Renal pelvis (tissue), 4 donors: ENCODE data around the gene ALDH3A2. TPM values are rescaled to one million over a fixed set of nuclear protein-coding genes. Genes with fewer than 3 reads are reported as not detected.
A peak's percentile ranks its signal among the peaks of the same experiment; 100 is the strongest.
"Not testable (repeated sequence)": the region's sequence is repeated elsewhere in the genome, so short reads cannot be mapped to it uniquely, and the experiment has no call there.

ENCODE experiments used
- DNase-seq: peaks from one replicate; pipeline ENCODE4 v3.0.0-alpha.2; 2013
- polyA plus RNA-seq, 3 donors: library from polyadenylated mRNA; unstranded; fragments of 120-200 nt; gene quantifications; one replicate each; pipeline ENCODE4 v1.2.1, GENCODE V29; 2013; ENCODE audit not compliant: insufficient read length in 3 of 3

The ALDH3A2 gene
- polyA plus RNA-seq, 3 donors: 82.6 to 107 (median 100) TPM

GRCh38 chr17:19670908-19671307 is 22.4 kb downstream of the ALDH3A2 start:
- no peak for DNase-seq

GRCh38 chr17:19671433-19671832 is 22.9 kb downstream of the ALDH3A2 start:
- DNase-seq: no peak

DNA sequence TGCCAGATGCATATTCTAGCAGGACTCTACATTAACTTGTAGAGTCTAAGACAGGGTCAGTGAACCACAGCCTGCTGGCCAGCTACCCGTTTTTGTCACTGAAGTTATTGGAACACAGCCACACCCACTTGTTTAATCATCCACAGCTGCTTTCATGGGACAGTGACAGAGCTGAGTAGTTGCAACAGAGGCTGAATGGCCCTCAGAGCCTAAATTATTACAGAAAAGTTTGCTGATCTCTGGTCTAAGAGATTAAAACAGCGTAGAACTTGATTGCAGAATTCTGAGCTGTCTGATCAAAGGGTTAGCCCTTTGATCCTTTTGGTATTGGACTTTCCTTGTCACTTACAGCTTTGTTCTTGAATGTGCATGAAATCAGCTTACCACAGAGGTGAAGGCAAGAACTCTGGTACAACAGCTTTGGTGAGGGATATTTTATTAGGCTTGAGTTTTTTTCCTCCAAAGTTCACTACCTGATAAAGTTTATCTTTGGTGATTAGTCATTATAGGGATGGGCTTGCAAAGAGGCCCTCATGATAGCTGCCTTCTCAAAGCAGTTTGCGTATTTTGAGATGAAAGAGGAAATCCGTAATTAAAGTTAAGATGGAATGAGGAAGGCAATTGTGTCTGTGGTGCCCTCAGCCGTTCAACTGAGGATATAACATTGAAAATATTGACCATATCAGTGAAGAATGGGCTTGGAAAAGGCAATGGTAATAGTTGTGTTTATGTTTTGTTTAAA is 23.6 kb downstream of the ALDH3A2 start:
- DNase-seq: peak; percentile 54

DNA sequence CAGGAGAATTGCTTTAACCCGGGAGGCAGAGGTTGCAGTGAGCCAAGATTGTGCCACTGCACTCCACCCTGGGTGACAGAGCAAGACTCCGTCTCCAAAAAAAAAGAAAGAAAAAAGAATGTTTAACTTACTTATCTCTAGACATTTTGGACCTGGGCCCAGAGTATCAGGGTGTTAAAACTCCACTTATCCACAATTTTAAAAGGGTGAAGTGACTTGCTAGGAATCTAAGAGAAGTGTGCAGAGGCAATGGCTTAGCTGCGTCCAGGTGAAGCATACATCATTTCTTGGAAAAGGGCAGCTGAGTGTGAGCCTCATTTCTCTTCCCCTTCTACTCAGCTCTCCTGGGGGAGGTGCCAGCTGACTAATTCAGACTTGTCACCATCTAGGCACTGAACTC is 25.1 kb downstream of the ALDH3A2 start:
- DNase-seq: no peak

GRCh38 chr17:19676896-19677295 is 28.3 kb downstream of the ALDH3A2 start:
- DNase-seq: no peak

GRCh38 chr17:19677736-19678379 is 29.3 kb downstream of the ALDH3A2 start:
- DNase-seq: no peak

GRCh38 chr17:19678581-19679453 is 30.3 kb downstream of the ALDH3A2 start:
- no peak for DNase-seq

- DNase-seq: no peak
Measured at GRCh38 chr17:19683117-19683516, 34.6 kb downstream of the ALDH3A2 start.

DNA sequence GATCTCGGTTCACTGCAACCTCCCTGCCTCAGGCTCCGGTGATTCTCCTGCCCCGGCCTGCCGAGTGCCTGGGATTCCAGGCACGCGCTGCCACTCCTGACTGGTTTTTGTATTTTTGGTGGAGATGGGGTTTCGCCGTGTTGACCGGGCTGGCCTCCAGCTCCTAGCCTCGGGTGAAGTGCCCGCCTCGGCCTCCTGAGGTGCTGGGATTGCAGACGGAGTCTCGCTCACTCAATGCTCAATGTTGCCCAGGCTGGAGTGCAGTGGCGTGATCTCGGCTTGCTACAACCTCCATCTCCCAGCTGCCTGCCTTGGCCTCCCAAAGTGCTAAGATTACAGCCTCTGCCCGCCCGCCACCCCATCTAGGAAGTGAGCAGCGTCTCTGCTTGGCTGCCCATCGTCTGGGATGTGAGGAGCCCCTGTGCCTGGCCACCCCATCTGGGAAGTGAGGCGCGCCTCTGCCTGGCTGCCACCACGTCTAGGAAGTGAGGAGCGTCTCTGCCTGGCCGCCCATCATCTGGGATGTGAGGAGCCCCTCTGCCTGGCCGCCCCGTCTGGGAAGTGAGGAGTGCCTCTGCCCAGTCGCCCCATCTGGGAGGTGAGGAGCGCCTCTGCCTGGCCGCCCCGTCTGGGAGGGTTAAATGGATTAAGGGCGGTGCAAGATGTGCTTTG is 36.5 kb downstream of the ALDH3A2 start:
- not testable (repeated sequence) for DNase-seq

- no peak for DNase-seq
Measured at GRCh38 chr17:19686400-19687090, 38.0 kb downstream of the ALDH3A2 start.

GRCh38 chr17:19702217-19702641 is 53.7 kb downstream of the ALDH3A2 start:
- DNase-seq: peak; percentile 62

DNA sequence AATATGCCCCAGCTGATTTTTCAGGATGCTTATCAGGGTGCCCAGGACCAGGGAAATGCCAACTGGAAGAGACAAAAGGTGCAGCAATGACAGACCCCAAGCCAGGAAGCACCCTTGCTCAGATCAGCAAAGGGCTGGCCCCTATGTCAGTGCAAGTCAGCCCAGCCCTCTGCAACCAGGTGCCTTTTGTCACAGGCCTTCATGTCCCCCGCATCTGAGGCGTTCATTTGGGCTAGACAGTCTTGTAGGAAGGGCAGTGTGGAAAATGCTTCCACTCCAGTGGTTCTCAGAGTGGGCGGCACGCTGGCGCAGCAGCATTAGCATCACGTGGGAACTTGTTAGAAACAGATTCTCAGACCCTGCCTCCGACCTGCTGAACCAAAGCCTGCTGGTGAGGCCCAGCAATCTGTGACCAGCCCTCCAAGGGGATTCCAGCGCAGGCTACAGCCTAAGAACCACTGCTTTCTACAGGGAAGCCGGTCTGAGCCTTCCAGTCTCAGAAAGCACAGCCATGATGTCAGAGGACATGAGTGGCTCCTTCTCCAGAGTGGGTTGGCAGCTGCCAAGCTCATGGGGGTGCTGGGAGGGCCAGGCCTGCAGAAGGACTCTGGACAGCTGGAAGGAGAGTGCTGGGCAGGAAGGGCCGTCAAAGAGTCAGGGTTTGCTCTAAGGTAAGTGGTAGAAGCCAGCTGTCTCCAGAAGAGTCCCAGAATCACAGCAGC is 54.7 kb downstream of the ALDH3A2 start:
- peak; percentile 73 for DNase-seq

DNA sequence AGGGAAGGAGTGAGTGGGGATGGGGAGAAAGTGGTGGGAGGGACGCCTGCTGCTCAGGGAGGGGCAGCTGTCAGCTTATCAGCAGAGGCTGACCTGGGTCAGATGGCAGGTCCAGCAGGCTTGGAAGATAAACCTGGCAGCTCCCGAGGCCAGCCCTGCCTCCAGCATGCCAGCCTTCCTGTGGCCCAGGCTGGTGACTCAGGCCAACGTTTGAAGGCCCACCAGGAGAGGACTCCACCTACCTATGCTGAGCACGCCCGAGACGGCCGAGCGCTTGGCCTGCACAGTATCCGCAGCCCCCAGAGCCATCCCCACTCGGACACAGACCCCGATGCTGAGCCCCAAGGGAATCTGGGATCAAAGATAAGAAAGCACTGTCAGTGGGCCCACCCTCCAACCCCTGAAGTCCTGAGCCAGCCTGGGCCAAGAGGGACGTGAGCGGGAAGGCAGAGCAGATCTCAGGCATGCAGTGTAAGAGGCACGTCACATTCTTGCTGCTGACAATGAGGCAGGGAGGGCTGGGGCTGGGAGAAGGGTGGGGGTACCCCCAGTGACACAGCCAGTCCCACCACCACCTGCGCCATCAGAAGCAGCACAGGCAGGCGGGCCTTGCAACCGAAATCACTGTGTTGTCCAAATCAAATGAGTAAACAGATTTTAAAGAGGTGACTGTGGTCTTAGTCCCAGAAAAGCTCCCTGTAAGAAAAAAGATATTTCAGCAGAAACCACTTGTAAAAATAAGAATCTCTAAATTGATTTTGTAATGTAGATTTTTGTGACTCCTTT is 55.5 kb downstream of the ALDH3A2 start:
- no peak for DNase-seq

- no peak for DNase-seq
Measured at GRCh38 chr17:19705201-19705600, 56.6 kb downstream of the ALDH3A2 start.

- DNase-seq: no peak
Measured at GRCh38 chr17:19705771-19706770, 57.5 kb downstream of the ALDH3A2 start.

DNA sequence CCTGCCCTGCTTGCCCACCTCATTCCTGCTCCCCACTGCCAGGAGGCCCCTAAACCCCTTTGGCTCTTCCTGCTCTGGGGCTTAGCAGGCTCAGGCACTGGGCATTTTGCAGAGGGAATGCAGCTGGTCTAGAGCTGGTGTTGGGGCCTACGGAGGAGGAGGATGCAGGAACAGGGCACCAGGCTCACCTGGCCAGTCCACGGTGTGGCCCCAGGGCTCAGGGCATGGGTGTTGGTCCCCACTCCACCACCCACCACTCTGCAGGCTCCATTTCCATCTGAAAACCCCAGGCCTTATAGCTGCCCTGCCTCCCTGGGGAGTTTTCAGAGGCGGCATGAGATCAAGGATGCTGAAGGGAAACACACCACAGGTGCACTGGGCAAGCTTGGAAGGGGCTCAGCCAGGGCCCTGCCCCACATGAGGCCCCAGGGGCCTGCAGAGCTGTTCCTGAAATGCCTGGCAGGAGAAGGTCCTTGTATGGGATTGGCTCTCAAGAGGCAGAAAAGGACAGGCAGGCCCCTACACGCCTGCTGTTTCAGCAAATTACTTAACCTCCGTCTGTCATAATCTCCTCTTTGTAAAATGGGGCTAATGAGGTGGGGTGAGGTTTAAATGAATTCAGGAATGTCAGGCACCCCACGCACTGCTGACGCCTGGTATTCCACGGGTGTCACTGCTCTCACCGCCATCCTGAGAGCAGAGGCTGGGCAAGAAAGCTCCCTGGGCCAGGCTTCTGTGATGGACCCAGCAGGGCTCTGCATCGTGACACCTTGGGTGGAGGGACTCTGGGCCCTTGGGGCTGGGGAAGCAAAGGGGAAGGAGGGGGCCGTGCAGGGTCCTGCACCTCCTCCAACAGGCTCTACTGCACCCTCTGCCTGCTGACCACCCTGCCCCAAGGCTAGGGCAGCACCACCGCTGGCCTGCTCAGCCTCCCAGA is 58.5 kb downstream of the ALDH3A2 start:
- no peak for DNase-seq

- no peak for DNase-seq
Measured at GRCh38 chr17:19707728-19708221, 59.2 kb downstream of the ALDH3A2 start.
